Stimulated activated CD8-positive, alpha-beta memory T cell treated with anti-CD3 and anti-CD28 coated beads, Interleukin-7, amount 100 ng/mL, for 24 hours (primary cell): ENCODE data around the gene SEC11A.
"Not testable (repeated sequence)": the region's sequence is repeated elsewhere in the genome, so short reads cannot be mapped to it uniquely, and the experiment has no call there.

Source experiments
- DNase-seq: peaks from one replicate; pipeline ENCODE4 v3.0.0-alpha.2; 2020; ENCODE audit warnings: low read depth

Gene SEC11A

GRCh38 chr15:84737005-84737404 is 21.1 kb upstream of the SEC11A start:
- DNase-seq = no peak

- DNase-seq = no peak
Measured at GRCh38 chr15:84736375-84736774, 20.4 kb upstream of the SEC11A start.

GRCh38 chr15:84735480-84736061 is 19.6 kb upstream of the SEC11A start:
- not testable (repeated sequence) for DNase-seq

GRCh38 chr15:84734794-84735479 is 19.0 kb upstream of the SEC11A start:
- DNase-seq = no peak

GRCh38 chr15:84731774-84732173 is 15.8 kb upstream of the SEC11A start:
- no peak for DNase-seq

- DNase-seq = no peak
Measured at GRCh38 chr15:84727429-84727828, 11.5 kb upstream of the SEC11A start.

DNA sequence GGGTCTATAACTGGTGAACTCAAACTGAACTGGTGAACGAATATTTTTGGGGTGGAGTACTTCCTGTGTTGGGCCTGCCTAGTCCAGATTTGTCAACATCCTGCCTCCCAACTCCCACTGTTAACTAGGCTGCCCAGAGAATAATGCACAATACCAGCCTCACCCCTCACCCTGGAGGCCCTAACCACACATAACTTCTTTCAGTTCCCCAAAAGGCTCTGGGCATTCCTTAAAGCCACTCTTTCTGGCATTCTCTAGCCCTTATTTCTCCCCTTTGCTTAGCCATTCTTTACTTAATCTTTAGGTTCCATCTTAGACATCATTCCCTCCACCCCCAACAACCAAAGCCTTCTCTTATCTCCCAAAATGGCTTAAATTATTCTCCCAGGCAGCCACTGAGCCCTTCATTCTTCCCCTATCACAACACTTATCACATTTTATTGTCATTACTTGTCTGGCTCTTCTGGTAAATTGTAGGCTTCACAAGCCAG is 9.1 kb upstream of the SEC11A start:
- DNase-seq = no peak

- no peak for DNase-seq
Measured at GRCh38 chr15:84722628-84723027, 6.7 kb upstream of the SEC11A start.

DNA sequence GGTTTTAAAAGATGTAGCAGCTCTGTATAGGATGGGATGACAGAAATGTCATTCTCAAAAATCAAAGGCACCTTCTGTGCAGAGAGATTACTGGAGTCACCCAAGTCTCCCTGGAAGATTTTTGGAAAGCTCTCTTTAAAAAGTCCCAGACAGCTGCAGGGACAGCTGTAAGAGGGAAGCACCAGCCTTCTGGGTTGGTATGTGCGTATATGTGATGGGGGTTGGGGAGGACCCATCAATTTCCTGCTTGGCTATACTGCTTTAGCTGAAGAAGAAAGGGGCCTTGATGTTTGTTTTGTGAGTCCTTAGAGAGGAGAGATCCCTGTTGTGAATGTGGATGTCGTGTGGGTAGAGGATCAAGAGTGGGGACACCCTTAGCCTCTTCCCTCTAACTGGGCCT is 5.4 kb upstream of the SEC11A start:
- no peak for DNase-seq

- DNase-seq = peak; percentile 26
Measured at GRCh38 chr15:84715441-84716035, 401 bp downstream of the SEC11A start.

DNA sequence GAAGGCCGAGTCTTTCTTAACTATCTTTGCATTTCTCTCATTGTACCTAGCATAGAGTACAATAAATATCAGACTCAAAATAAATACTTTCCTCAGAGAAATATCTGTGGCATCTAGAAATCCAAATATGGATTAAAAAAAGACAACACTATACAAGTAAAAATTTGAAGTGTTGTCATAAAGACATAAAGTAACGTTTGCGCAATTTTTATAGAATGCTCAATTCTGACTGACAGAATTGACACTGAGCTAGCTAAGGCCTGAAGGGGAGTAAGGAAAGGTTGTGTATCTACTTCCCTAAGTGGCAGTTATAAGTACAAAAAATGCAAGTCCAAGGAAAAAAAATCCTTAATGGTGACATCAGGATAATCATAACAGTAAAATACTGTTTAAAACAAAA is 1.1 kb downstream of the SEC11A start:
- DNase-seq = no peak

DNA sequence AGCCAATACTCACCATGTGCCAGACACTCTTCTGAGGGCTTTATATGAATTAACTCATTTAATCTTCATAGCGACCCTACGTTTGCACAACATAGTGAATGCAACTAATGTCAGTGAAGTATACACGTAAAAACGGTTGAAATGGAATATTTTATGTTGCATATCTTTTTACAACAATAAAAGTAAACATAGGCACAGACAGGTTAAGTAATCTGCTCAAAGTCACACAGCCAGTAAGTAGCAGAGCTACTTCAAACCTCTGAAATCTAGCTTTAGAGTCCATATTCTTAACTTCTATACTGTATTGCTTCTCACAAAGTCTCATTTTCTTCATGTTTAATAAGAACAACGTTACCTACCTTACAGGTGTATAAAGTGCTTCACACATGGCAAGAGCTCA is 1.6 kb downstream of the SEC11A start:
- no peak for DNase-seq

DNA sequence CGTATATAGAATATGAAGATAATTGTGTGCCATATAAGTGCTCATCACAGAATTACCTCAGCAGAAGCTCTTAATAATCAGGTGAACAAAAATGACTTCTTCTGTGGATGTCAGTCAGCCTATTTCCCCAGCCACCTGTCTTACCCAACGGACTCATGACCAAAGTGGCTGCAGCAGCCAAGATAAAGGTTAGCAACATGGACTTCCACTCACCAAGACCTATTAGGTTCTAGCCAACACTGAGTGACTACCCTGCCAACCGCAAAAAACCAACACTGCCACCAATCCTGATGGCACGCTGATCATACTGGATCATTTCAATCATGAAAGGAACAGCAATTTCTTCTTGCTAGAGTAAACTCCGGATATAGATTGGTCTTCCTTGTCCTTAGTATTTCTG is 12.1 kb downstream of the SEC11A start:
- DNase-seq = no peak

GRCh38 chr15:84702961-84703482 is 12.9 kb downstream of the SEC11A start:
- DNase-seq = no peak

DNA sequence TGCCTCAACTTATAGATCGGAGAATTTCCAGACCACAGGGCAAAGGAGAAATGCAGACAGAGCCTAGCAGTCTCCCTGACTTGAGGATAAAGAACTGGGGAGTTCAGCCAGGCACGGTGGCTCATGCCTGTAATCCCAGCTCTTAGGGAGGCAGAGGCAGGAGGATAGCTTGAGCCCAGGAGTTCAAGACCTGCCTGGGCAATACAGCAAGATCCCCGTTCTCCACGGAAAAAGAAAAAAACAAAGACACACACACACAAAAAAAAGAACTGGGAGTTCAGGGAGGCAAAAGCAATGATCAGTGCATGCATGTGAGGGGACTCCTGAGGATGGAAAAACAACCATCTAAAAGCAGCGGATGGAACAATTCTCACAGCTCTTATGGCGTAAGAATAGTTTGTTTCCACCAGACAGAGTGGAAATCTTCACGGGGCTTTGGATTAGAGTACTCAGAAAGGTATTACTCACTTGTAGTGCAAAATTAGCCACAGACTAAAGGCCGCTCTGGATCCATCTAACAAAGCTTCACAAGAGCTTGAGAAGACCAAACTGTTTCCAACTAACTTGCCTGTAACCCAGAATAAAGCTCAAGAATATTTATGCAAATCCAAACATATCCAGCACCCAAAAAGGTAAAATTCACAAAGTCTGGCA is 16.3 kb downstream of the SEC11A start:
- no peak for DNase-seq

DNA sequence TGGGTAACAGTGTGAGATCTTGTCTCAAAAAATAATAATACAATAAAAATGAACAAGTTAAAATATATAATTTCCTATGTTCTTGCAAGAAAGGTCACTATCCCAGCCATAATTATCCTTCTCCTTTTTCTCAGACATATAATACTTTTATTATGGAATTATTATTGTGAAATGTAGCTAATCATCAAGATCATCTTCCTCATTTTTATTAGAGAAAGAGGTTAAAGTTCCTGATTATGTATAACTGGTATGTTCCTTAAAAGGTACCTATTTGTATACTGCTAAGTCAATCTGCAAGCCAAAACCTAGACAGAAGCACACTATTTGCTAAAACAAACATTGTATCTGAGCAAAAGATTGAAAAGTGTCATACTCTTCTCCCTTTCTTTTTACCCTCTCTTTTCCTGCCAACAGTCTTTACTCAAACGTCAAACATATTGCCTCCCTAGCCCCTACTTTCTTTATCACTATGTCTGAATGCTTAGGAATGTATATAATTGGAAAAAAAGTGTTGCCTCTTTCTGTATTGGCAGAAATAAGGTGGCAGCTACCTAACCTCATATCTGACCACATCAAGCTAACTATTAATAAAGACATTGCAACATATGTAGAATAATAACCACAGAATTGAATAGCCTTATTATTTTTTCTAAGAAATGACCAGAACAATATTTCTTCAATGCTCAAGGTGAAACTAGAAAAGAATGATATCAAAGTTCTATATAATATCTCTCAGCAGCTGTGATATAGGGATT is 18.5 kb downstream of the SEC11A start:
- no peak for DNase-seq

DNA sequence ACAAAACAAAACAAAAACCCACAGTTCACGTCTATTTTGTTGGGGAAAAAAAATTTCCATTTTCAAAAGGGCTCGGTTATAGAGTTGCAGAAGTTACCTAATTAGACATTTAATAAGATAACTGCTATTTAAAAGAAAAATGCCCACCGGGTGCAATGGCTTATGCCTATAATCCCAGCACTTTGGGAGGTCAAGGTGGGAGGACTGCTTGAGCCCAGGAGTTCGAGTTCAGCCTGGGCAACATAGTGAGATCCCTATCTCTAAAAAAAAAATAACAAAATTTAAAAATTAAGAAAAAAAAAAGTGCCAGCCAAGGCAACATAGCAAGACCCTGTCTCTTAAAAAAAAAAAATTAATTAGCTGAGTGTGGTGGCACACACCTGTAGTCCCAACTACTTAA is 19.2 kb downstream of the SEC11A start:
- DNase-seq = no peak

DNA sequence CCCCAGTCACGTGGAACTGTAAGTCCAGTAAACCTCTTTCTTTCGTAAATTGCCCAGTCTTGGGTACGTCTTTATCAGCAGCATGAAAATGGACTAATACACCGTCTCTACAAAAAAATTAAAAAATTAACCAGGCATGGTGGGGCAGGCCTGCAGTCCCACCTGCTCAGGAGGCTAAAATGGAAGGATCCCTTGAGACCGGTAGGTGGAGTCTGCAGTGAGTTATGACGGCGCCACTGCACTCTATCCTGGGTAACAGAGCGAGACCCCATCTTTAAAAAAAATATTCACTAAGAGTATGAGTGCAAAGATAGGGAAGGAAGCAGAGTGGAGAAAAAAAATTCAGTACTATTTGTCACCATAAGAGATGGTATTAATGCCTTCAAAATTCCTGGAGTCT is 25.6 kb downstream of the SEC11A start:
- DNase-seq = no peak

DNA sequence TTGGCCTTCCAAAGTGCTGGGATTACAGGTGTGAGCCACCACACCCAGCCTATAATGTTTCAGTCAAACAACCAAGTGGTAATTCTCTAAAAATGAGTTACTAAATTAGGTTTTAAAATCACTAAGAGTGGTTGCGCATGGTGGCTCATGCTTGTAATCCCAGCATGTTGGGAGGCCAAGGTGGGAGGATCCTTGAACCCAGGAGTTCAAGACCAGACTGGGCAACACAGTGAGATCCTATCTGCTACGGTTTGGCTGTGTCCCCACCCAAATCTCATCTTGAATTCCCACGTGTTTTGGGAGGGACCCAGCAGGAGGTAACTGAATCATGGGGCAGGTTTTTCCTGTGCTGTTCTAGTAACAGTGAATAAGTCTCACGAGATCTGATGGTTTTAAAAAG is 26.1 kb downstream of the SEC11A start:
- DNase-seq = no peak

DNA sequence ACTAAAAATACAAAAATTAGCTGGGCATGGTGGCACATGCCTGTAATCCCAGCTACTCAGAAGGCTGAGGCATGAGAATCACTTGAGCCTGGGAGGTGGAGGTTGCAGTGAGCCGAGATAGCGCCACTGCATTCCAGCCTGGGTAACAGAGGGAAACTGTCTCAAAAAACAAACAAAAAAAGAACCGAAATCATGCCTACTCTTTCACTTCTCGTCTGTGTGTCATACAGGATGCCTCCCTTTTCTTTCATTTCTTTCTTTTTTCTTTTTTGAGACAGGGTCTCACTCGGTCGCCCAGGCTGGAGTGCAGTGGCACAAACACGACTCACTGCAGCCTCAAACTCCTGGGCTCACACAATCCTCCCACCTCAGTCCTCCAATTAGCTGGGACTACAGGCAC is 29.5 kb downstream of the SEC11A start:
- DNase-seq = not testable (repeated sequence)

GRCh38 chr15:84685304-84685703 is 30.6 kb downstream of the SEC11A start:
- DNase-seq = no peak

GRCh38 chr15:84684092-84684491 is 31.8 kb downstream of the SEC11A start:
- no peak for DNase-seq
